ENCODE results near the gene DENND1C.

Gene DENND1C

DNA sequence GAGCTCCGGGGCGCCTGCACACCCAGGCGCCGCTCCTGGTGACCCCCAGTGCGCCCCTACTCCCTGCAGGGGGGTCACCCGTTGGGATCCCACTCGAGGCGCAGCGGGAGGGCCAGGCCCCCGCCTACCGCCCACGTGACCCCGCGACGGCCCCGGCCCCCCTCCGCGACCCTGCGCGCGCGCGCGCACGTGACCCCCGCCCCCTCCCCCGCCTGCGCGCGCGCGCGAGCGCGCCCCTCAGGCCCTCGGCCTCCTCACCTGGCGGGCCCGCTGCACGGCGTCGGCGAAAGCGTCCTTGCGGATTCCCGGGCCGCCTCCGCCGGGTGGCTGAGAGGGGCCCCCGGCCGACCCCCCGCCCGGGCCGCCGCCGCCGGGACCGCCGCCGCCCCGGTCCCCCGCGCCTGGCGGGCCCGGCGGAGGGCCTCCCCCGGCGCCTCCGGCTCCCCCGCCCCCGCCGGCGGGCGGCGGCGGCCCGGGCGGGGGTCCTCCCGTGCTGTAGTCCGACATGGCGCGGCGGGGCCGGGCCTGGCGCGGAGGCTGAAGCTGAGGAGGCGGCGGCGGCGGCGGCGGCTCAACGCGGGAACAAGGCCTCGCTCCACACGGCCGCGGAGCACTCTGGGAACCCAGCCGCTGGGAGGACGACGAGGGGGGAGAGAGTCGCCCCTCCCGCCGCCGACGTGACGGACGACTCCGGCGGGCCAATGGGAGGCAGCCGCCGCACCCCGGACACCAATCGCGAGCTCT lies 57.2 kb downstream of the DENND1C start, which contains the start of gene KHSRP:
Gene KHSRP (minus strand): TSS at position 617 of the 744 bp plus-strand sequence. CDS start 110 bp downstream, at position 507.
- DNase-seq (ENCODE audit: low spot score): no peak

DNA sequence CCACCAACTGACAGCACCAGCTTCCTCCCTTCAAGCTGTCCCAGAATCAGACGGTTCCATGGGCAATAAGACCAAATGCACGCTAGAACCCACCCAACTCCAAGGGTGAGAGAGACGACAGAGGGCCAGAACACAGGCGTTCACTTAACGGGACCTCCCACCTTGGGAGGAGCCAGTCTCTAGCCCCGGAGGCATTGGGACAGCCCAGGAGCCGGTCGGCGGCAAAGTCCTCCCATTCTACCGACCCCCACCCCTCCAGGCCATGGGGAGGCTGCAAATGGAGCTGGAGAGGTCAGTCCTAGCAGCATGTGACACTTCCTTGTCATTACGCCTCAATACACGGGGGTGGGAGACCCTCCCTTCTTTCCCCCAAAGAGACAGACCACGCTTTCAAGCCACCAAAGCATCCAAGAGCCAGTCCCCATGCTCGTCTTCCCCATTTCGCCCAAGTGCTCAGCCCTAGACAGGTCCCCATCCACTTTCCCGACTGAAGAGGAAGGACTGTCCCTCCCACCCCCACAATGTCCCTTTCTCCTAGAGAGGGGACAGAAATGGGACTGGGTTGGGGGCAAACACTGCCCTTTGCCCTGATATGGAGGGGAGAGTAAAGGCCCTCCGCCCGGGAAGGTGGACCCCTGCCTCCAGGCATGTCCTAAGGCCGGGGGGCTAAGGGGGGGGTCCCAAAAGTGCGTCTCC lies 57.9 kb downstream of the DENND1C start:
- DNase-seq (ENCODE audit: low spot score): no peak

DNA sequence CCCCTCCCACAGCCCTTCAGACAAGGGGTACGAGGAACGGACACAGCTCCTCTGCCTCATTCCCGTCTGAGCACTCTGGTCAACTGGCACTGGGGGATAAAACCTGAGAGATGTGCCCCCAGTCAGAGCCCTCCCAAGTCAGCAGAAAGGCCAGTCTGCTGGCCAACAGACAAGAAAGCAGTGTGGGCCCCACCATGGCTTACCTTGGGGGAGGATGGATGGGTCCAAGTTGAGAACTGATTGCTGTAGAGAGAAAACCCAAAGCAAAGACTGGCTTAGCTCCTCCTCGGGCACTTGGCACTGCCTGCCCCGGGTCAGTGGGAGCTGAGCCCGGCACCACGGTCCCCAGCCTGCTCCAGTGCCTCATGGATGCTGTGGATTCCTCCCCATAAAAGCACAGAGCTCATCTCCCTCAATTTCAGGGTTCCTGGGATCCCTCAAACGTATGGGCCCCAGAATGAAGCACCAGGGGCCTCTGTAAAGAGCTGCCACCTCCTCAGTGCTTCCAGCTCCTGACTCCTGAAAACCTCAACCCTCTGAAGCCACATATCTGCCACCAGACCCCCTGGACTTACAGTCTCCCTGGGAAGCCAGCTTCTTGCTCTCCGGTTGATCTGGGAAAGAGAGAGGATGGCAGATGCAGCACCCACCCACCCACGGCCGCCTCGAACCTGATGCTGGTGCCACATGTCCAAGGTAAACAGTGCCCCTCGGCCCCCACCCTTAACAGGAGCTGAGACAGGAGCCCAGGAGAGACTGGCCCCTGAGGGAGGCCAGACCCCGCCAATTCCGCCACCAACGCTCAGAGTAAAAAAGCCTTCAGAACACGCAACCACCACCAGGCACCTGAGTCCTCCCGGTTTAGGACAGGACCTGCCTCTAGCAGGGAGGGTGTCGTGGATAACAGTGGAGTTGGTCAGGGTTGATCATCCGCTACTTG lies 60.2 kb downstream of the DENND1C start:
- no peak for DNase-seq (ENCODE audit: low spot score)

DNA sequence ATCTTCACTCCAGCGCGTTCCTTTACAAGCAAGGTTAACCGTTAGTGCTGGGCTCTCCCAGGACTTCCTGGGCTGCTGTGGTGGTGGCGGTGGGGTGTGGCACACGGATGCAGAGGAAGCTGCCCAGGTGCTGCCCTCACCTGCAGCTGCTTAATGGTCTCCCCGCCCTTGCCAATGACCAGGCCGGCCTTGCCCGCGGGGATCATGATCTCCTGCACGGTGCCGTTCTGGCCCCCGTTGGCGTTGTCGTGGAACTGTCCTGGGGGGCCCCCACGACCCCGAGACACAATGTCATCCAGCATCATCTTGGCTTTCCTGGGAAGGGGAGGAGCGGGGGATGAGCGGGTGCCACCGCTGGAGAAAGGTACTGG lies 63.0 kb downstream of the DENND1C start:
- DNase-seq (ENCODE audit: low spot score): no peak

DNA sequence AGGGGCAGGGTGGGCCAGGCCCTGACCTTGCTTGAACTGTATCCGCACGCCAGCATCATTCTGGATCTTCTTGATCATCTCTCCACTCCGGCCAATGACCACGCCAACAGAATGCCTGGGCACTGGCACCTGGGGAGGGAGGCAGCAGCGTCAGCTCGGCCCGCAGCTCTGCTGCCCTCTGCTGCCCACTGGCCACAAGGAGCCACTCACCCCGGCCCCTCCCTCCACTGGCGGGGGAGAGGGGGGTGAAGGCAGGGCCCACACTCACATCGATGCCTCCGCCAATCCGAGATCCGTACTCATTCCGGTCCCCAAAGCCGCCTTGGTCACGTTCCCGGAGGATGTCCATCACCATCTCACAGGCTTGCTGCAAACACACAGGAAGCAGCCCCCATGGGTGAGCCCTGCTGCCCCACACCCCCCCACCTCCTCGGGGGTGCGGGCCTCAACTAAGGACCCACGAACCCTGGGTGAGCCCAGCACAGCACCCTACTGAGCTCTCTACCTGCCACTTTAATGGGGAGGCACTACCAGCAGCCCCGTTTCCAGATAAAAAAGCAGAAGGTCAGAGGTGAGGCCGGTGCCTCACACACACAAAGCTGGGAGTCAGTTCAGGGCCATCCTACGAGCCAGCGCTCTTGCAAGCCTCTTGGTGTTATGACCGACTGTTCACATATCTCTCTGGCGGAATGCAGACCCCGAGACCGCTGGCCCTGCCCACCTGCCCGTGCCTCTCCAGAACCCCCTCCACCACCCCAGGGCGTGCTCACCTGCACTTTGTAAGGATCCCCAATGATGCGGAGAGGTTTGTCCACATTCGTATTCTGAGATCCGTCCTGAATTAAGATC lies 63.6 kb downstream of the DENND1C start:
- DNase-seq (ENCODE audit: low spot score): no peak

Data from LoVo (cell line).